ENCODE results near the gene MMP1. TPM values are rescaled to one million over a fixed set of nuclear protein-coding genes. Genes with fewer than 3 reads are reported as not detected.

MMP1 gene
- total RNA-seq, 1 experiment from 2014 or later, result not detected

DNA sequence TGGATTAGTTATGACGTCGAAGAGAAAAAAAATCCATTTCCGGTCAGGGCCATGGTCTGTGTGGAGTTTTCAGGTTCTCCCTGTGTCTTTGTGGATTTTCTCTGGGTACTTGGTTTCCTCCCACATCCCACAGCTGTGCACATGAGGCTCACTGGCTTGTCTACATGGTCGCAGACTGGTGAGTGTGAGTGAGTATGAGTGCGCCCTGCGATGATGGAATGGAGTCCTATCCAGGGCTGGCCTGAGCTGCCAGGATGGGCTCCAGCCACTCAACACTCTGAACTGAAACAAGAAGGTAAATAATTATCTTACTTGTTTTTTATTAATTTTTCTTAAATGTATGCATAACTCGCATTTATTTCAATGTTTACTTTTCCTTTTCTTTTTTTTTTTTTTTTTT is 34.7 kb upstream of the MMP1 start (continued):
- TF ChIP-seq, protein P1, sequence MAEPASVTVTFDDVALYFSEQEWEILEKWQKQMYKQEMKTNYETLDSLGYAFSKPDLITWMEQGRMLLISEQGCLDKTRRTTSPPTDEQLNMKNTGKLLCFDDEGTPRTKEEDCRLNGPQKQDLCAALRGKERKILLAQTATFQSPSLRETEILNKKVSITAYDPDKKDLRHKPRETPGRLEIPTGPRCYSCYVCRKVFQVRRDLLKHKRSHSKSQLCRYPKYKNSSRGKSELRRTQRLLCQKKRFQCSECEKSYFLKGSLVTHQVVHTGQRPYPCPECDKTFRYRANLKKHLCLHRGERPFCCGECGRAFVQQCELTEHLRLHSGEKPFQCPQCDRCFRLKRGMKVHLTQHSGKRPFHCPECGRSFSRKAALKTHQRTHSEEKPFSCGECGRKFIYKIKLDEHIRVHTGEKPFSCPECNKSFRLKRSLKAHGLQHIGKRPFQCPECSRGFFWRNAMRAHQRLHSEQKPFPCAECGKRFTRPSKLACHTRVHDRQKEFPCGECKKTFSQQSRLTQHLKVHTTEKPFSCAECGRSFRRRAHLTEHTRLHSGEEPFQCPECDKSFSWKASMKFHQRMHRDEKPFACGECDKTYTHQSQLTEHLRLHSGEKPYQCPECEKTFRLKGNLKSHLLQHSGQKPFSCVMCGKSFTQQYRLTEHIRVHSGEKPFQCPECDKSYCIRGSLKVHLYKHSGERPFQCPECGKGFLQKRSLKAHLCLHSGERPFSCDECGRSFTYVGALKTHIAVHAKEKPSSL (CRISPR knock-in tag; conservative IDR thresholded peaks at IDR 0.05), result no peak
- TF ChIP-seq NR3C1 (CRISPR knock-in tag; conservative IDR thresholded peaks at IDR 0.05; ENCODE audit: low read depth), result no peak
- TF ChIP-seq, protein P2, sequence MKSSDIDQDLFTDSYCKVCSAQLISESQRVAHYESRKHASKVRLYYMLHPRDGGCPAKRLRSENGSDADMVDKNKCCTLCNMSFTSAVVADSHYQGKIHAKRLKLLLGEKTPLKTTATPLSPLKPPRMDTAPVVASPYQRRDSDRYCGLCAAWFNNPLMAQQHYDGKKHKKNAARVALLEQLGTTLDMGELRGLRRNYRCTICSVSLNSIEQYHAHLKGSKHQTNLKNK (CRISPR knock-in tag; IDR thresholded peaks at IDR 0.05), result no peak
- no peak for TF ChIP-seq NFE2L1 (CRISPR knock-in tag; IDR thresholded peaks at IDR 0.05)
- no peak for TF ChIP-seq GABPB1 (CRISPR knock-in tag; IDR thresholded peaks at IDR 0.05)

DNA sequence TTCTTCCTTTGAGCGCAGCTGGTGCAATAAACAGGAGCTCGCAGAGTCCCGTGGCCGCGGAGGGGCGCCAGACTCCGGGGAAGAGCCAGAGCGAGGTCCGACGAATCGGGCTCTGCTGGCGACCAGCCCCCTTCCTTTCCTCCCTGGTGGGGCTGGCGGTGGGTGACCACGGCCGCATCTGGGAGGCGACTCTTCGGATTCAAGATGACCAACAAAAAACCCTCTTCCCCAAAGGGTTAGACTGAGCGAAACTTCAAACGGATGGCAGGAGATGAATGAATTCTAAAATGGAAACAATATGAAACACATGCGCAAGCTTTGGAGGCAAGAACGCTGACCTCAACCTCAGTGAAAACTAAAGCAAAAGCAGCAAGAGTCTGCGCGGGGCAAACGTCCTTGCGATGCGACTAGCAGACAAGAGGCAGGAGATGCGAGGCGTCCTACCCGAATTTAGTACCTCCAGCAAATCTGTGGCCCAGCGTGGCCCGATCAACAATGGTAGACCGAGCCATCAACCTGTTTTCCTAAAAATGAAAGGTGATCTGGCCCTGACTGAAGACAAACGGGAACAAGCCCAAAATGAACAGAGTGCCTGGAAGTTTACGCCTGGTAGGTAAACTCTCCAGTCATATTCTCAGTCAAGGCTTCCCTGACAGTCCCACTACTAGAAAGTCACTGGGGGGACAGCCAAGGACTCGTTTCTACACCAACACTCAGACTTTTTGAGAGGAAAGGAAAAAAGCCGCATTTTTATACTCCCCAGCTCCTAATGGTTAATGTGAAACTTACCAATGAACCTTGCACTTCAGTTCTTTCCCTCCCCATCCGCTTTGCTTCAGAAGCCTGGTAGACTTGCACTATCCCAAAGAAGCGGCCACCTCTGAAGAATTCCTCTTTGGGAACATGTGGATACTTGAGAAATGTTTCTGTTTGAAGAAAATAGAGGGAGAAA is 33.8 kb upstream of the MMP1 start:
- Mint-ChIP-seq H3K36me3 (peaks cover 7% of the 10 kb centered on the region), H3K4me1 (peaks cover 32% of the 10 kb centered on the region), H3K9me3 (peaks cover 8% of the 10 kb centered on the region), H3K4me3 (peak overlapping the region; percentile 51), H3K27ac (no peak overlapping the region), H3K27me3 (ENCODE audit: low read depth) (peaks cover 4% of the 10 kb centered on the region; the same call in 1 of the 2 replicates)
- POLR2A ChIA-PET, result no interaction called here
- ATAC-seq, result peak; percentile 91
- CTCF ChIA-PET, result interaction anchor here (0.6 to 1.8 kb wide), 22 partner anchors 10 to 326 kb away, joined by 3 to 11 read pairs (median 4); partner anchors contain the start of genes DYNC2H1, MMP10 and MMP3
- TF ChIP-seq FOXK1 (CRISPR knock-in tag; IDR thresholded peaks at IDR 0.05) (no peak), ZNF219 (CRISPR knock-in tag; IDR thresholded peaks at IDR 0.05; ENCODE audit: borderline replicate concordance) (no peak)
- TF ChIP-seq, protein P3, sequence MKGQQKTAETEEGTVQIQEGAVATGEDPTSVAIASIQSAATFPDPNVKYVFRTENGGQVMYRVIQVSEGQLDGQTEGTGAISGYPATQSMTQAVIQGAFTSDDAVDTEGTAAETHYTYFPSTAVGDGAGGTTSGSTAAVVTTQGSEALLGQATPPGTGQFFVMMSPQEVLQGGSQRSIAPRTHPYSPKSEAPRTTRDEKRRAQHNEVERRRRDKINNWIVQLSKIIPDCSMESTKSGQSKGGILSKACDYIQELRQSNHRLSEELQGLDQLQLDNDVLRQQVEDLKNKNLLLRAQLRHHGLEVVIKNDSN (CRISPR knock-in tag; IDR thresholded peaks at IDR 0.05), result no peak
- TF ChIP-seq, protein P4, sequence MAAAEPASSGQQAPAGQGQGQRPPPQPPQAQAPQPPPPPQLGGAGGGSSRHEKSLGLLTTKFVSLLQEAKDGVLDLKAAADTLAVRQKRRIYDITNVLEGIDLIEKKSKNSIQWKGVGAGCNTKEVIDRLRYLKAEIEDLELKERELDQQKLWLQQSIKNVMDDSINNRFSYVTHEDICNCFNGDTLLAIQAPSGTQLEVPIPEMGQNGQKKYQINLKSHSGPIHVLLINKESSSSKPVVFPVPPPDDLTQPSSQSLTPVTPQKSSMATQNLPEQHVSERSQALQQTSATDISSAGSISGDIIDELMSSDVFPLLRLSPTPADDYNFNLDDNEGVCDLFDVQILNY (CRISPR knock-in tag; IDR thresholded peaks at IDR 0.05), result no peak
- TF ChIP-seq, protein P5, sequence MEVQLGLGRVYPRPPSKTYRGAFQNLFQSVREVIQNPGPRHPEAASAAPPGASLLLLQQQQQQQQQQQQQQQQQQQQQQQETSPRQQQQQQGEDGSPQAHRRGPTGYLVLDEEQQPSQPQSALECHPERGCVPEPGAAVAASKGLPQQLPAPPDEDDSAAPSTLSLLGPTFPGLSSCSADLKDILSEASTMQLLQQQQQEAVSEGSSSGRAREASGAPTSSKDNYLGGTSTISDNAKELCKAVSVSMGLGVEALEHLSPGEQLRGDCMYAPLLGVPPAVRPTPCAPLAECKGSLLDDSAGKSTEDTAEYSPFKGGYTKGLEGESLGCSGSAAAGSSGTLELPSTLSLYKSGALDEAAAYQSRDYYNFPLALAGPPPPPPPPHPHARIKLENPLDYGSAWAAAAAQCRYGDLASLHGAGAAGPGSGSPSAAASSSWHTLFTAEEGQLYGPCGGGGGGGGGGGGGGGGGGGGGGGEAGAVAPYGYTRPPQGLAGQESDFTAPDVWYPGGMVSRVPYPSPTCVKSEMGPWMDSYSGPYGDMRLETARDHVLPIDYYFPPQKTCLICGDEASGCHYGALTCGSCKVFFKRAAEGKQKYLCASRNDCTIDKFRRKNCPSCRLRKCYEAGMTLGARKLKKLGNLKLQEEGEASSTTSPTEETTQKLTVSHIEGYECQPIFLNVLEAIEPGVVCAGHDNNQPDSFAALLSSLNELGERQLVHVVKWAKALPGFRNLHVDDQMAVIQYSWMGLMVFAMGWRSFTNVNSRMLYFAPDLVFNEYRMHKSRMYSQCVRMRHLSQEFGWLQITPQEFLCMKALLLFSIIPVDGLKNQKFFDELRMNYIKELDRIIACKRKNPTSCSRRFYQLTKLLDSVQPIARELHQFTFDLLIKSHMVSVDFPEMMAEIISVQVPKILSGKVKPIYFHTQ (CRISPR knock-in tag; IDR thresholded peaks at IDR 0.05), result 0 out of 2 replicates have a peak, but pooled peaks have one; percentile 18
- TF ChIP-seq, protein P6, sequence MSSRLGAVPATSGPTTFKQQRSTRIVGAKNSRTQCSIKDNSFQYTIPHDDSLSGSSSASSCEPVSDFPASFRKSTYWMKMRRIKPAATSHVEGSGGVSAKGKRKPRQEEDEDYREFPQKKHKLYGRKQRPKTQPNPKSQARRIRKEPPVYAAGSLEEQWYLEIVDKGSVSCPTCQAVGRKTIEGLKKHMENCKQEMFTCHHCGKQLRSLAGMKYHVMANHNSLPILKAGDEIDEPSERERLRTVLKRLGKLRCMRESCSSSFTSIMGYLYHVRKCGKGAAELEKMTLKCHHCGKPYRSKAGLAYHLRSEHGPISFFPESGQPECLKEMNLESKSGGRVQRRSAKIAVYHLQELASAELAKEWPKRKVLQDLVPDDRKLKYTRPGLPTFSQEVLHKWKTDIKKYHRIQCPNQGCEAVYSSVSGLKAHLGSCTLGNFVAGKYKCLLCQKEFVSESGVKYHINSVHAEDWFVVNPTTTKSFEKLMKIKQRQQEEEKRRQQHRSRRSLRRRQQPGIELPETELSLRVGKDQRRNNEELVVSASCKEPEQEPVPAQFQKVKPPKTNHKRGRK (CRISPR knock-in tag; IDR thresholded peaks at IDR 0.05; ENCODE audit: borderline replicate concordance), result no peak
- DNase-seq (ENCODE audit: low spot score), result peak; percentile 77

DNA sequence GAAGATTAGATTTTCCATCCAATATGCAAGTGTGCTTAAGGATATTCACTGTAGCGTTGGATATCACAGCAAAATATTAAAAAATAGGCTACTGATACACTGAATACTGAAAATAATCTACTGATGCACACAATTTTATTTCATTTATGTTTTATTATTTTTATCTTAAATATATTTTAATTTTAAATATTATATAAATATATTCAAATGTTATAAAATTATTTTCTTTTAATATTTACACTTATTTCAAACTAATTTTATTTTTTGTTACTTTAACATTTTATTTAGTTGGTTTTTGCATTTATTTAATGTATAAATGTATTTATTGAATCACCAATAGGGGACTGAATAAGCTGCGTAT is 33.1 kb upstream of the MMP1 start:
- peaks cover 8% of the 10 kb centered on the region for H3K9me3 Mint-ChIP-seq
- peaks cover 13% of the 10 kb centered on the region for H3K36me3 Mint-ChIP-seq
- peaks cover 4% of the 10 kb centered on the region; the same call in 1 of the 2 replicates for H3K27me3 Mint-ChIP-seq (ENCODE audit: low read depth)
- no peak for ATAC-seq
- no peak overlapping the region for H3K4me3 Mint-ChIP-seq
- POLR2A ChIA-PET, result no interaction called here
- no peak overlapping the region for H3K27ac Mint-ChIP-seq
- no peak for DNase-seq (ENCODE audit: low spot score)
- CTCF ChIA-PET, result interaction anchor here (0.6 to 1.8 kb wide), 20 partner anchors 10 to 278 kb away, joined by 3 to 11 read pairs (median 4); partner anchors contain the start of genes DYNC2H1, MMP10 and MMP3
- H3K4me1 Mint-ChIP-seq, result peaks cover 25% of the 10 kb centered on the region
- TF ChIP-seq, protein P2 (CRISPR knock-in tag; IDR thresholded peaks at IDR 0.05), result no peak
- peak; percentile 92 for TF ChIP-seq HMGA2 (CRISPR knock-in tag; IDR thresholded peaks at IDR 0.05)

Data from WTC11 (cell line).